ENCODE data around the gene SPAG16.

The SPAG16 gene

GRCh38 chr2:213284105-213285090 lies at the start of gene SPAG16:
Gene SPAG16, plus strand, starts transcription at chr2:213284464.
- DNase-seq = peak; percentile 67 to 98 (median 95)

- DNase-seq = no peak
These were observed 49.6 kb upstream of the SPAG16 start for GRCh38 chr2:213234641-213235040.

DNA sequence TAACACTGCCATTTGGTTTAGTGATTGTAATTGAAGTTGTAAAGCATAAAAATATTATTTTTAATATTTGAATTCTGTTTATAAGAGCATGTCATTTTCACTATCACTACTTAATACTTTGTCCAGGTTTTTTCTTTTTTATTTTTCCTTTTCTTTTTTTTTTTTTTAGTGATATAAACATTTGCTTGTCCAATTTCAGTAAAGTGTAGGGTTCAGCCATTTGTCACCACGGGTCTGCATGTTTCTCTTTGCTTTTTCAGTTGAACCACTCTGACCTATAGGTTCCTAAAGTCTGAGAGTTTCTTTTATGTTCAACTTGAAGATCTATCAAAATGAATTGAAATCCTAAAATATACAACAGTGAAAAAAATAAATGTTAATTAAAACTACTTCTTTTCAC lies 48.5 kb upstream of the SPAG16 start:
- DNase-seq = no peak

GRCh38 chr2:213237251-213237650 lies 47.0 kb upstream of the SPAG16 start:
- no peak for DNase-seq

DNA sequence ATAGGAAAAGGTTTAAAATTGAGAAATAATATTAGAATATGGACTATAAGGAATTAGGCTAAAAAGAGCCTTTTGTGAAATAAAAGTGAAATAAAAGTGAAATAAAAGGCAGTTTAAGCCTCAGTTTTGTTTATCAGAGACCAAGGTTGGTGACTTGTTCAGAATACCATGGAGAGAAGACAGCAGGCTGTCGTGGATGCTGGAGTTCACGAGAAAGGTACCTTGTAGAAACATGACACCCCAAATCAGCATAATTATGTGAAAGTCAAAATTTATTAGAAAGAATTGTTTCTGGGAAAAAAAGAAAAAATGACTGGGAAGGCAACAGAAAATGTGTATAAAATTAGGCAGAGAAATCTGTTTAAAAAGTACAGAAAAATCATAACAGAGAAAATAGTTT lies 46.5 kb upstream of the SPAG16 start:
- DNase-seq = no peak

GRCh38 chr2:213238753-213239495 lies 45.3 kb upstream of the SPAG16 start:
- no peak for DNase-seq

DNA sequence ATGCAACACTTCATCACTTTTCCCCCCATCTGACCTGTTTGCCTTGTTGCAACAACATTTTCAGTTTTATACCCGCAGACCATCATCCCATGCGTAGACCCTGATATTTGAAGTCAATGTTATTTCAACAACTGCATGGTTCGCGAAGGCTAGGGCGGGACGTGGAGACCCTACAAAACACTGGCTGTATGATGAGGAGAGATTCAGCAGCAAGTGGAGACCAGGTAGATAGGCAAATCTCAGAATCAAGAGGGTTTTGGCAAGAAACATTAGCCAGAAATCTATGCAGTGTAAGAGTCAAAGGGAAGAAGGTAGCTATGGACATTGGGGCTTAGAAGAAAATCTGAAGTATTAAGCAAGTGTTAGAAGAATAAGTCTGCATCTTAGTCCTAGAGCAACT lies 42.4 kb upstream of the SPAG16 start:
- DNase-seq = no peak

GRCh38 chr2:213242653-213243052 lies 41.6 kb upstream of the SPAG16 start:
- DNase-seq = no peak

DNA sequence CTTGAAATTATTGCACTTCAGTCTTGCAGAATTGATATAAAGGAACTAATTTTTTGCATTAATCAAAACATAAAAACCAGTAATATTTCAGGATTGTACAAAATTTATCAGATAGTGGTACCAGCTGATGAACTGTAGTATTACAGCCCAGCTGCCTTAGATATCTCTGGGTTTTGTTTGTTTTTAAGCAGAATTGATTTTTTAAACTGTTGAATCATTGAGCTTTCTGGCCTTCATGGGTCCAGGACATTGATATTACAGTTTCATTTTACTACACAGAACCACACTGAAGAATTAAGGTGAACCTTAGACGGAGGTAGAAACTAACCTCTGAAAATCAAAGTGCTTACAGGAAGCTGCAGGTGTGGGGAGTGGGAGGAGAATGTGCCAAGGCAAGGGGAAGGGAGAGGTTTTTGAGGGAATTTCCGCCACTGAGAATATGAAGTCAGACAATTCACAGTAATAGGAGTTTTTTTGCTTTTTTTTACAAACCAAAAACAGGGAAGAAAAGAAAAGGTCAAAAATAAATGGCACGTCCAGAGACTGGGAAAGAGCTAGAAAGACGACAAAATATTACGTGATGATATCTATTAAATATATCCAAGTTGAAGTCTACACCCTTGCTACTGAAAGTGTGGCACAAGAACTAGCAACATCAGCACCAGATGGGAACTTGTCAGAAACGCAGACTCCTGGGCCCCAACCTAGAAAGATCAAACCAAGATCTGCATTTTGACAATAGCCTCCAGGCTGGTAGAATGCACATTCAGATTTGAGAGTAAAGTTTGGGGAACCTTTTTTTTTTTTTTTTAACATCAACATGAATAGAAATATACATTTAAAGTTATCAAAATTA lies 40.8 kb upstream of the SPAG16 start:
- DNase-seq = no peak

DNA sequence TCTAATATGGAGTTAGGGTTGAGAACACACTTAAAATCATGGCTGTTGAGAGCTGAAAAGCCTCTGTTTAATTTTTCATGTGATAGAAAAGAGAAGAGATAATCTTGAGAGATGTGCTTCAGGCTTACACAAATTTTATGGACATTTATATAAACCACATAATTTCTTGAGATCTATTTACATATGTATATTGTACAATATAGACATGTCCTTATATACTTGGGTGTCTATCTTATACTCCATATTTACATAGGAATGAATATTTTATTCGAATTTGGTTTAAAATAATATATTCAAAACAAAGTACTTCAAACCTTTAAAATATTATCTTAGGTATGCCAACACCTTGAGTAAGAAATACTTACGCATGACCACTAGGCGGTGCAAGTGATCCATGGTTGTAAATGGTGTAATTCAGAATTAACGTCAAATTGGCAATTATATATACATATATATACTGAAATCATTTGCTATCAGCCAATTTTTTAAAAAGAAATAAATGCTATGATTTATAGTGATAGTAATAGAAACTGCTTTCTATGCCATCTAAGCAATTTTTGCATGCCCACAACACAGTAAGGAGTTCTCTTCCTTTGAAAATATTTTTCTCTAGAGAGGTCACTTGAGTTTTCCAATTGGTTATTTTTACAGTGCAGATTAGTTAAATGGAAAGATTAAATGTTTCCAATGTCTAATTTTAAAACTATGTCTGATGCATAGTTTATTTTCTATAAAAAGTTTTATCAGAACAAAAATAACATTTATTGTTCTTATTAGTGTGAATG lies 37.6 kb upstream of the SPAG16 start:
- peak in 8 of 56 donors; percentile 0 to 29 (median 2) for DNase-seq

GRCh38 chr2:213247566-213247965 lies 36.7 kb upstream of the SPAG16 start:
- DNase-seq = no peak

DNA sequence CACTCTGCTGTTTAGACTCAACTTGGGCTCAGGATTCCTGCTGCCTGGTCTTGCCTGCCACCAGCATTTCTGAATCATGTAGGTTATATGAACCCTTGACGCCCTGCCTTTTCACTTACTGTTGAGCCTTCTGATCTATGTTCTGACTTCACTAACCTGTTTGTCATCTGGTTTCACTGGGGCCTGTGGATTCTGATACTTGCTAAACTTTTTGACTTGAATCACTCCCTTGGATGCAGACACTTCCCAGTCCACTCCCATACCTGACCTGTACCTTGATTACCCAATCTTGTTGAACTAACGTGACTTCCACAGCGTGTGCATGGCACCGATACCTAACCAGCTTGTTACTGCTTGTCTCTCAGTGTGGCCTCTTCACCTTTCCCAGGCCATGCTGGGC lies 35.6 kb upstream of the SPAG16 start:
- no peak for DNase-seq

GRCh38 chr2:213249502-213249901 lies 34.8 kb upstream of the SPAG16 start:
- DNase-seq = no peak

DNA sequence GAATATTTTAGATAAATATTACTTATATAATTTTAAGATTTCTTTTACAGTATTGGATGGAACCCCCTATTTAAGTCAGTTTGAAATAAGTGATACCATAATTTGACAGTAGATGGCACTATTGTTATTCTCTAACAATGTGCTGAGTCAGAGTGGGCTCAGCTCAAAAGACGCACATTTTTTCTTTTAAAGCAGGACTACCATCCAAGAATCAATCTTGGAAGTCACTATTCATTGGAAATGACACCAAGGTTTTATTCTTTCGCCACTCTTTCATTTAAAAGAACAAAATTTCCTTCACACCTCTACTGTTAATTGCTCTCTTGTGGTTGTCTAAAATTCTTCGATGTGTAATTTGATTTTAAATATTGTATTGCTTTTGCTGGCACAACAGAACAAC lies 32.6 kb upstream of the SPAG16 start:
- DNase-seq = peak in 3 of 56 donors; percentile 6 to 17 (median 7)

GRCh38 chr2:213252206-213252605 lies 32.1 kb upstream of the SPAG16 start:
- DNase-seq = no peak

DNA sequence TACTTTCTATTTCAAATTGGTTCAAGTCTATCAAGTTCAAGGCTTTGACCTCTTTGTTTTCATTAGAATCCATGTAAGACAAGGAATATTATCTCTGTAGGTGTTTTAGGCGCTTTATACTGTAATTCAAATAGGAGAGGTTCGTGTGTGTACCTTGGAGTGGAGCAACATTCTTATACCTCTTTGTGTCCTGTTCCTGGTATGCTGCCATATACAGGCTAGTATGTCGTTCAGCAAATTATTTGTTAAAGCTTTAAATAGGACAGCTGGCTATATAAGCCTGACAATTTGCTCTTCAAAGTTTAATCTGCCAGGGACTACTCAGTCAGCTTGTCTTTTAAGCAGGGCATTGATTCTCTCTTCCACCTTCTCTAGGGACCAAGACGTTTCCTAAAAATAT lies 31.1 kb upstream of the SPAG16 start:
- no peak for DNase-seq

DNA sequence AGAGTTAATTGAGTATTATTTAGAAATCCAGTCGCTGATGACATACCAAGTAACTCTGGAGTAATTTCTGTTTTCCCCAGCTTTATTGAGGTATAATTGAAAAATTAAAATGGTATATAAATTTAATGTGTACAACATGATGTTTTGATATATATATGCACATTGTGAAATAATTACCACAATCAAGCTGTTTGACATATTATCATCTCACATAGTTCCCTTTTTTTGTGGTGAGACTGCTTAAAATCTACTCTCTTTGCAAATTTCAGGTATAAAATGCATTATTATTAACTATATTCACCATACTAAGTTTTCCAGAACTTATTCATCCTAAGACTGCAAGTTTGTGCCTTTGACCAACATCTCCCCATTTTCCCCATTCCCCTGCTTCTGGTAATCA lies 25.0 kb upstream of the SPAG16 start:
- no peak for DNase-seq

- no peak for DNase-seq
These were observed 23.0 kb upstream of the SPAG16 start for GRCh38 chr2:213261237-213261636.

GRCh38 chr2:213261715-213262114 lies 22.5 kb upstream of the SPAG16 start:
- DNase-seq = no peak

GRCh38 chr2:213265679-213266078 lies 18.6 kb upstream of the SPAG16 start:
- no peak for DNase-seq

DNA sequence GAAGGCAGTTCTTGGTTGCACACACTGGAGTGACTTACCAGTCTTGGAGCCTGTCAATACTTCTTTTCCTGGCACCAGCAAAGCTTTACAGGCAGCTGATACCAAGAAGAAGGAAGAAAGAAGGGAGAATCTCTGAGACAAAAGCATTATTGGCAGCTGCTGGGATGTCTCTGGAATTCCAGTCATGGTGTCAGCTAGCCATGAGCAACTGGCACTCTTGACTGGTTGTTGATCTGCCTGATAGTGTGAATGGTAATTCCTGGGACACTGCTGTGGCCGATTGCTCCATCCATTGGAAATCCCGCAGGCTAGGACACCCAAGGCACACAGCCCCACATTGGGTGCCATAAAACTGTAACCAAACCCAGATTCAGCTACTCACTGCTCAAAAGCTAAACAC lies 17.8 kb upstream of the SPAG16 start:
- DNase-seq = no peak

Data from amygdala (tissue), 56 donors.